GM21528 (cell line): Measurements from ENCODE around the gene ATP8B3.

Experiments
- ATAC-seq: cut with Tn5 transposase; IDR thresholded peaks from one replicate; pipeline ENCODE4 v1.9.1; 2021; ENCODE audit warnings: mild to moderate bottlenecking, moderate library complexity; ENCODE audit not compliant: unreplicated experiment, low FRiP score

Gene ATP8B3

DNA sequence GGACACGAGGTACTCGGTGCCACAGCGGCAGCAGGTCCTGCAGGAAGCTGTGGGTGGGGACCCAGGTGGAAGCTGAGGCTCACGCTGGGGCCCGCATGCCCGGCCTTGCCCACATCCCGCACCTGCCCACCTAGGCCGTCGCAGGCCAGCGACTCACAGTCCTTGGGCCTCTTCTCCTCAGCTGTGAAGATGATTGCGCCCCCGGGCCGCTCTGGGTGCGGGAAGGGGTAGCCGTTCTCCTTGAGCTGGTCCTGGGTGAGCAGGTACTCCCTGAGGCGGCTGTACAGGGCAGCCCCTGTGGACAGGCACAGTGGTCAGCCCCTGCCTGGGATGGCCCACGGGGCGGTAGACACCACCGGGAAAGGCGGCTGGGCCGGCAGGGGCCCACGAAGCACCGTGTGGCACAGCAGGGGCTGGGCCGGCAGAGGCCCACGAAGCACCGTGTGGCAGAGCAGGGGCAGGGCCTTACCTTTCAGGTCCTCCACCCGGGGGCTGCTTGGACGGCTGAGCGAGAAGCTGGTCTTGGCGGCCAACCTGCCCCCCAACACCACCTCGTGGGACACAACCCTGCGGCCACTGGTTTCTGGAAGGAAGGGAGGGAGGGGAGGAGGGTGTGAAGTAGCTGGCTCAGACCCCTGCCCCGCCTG lies 6.6 kb upstream of the ATP8B3 start:
- no peak for ATAC-seq

- no peak for ATAC-seq
Measured at GRCh38 chr19:1817553-1818179, 5.6 kb upstream of the ATP8B3 start.

DNA sequence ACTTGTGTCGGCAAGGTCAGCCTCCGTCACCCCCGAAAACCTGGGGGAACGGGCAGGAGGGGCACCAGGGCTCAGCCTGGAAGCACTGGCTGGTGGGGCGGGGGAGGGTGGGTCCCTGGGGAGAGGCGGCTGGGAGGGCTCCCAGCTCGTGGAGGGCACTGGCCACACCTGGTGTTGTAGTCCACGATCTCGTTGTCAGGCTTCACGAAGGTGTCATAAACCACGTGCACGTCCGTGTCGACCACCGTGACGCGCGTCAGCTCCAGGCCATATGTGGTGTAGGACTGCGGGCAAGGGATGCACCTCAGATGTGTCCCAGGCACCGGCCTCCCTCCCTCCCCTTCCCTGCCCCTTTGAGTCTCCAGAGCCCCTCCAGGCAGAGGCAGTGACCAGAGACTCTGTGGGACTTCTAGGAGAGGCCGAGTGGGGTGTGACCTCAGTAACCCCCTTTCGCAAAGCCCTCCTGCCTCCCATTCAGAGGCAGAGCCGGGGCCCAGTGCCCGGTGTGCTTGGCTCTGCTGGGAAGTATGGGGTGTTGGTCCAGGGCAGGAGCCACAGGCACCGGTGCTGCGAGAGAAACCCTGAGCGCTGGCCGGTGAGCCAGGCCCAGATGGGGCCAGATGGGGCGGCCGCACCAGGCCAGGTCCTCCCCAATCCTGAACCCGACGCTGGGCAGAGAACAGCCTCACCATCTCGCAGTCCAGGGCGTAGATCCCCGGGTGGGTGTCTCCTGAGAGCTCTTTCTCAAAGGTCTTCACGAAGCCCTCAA lies 4.6 kb upstream of the ATP8B3 start:
- no peak for ATAC-seq

- ATAC-seq = no peak
Measured at GRCh38 chr19:1815605-1816529, 3.8 kb upstream of the ATP8B3 start.

DNA sequence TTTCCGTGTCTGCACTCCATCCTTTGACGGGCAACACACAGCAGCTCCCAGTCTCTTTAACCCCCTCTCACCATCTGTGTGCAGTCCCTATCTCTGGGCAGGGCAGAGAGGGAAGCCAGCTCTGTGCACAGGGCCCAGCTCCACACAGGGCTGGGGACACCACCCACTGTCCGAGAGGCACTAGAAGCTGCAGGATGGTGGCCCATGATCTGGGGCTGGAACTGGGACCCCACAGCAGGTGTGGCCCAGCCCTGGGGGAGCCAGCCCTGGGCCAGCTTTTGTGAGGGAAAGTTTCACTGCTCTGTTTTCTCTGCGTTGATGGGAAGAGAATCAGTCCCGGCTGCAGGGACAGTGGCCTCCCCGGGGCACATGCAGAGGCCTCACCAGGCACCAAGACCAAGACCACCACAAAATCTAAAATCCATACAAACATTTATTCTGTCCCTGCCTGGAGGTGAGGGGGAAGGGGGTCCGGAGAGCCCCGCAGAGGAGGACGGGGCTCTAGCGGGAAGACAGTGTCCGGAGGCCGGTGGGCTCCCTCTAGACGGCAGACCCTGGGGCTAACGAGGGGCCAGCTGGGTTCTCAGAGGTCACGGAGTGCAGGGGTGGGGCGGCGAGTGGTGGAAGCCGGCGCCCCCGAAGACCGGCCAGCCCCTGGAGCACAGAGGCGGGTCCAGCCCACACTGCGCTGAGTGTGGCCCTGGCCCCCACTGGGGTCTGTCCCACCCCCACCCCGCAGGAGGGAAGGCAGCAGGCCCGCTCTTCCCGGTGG lies 2.9 kb upstream of the ATP8B3 start:
- no peak for ATAC-seq

GRCh38 chr19:1814391-1814790 lies 2.3 kb upstream of the ATP8B3 start:
- no peak for ATAC-seq

DNA sequence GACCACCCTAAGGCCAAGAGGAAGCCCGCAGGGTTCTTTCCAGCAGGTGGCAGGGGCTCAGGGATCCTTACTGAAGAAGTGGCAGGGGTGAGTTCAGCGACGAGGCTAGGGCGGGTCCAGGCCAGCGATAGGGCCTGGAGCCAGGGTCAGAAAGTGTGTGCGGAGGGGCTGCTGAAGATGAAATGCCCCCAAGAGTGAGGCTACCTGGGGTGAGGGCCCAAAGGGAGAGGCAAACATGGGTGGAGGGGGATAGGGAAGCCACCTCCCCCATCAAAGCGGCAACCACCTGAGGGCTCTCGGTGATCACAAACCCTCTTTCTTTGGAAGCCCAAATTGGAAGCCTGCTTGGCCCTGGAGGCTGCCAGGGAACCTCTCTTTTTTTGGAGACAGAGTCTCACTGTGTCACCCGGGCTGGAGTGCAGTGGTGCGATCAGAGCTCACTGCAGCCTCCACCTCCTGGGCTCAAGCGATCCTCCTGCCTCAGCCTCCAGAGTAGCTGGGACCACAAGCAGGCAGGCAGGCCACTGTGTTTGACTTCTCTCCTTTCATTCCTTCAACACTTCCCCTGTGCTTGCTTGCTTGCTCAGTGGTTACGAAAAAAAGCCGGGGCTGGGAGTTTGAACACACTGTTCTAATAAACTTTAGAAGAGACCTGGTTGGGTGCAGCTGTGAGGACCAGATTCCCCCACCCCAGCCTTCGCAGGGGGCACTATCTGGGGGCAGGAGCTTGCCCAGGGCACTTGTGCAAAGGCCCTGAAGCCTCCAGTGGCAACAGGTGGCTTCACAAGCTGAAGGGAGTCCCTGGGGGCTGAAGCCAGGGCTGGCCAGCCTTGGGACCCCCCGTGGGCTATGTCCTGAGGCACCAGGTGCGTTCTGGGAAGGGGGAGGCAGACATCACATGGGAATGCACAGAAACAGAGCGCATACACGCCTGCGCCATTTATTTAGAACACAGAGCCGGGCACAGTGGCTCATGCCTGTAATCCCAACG lies 1.4 kb upstream of the ATP8B3 start:
- ATAC-seq = no peak

DNA sequence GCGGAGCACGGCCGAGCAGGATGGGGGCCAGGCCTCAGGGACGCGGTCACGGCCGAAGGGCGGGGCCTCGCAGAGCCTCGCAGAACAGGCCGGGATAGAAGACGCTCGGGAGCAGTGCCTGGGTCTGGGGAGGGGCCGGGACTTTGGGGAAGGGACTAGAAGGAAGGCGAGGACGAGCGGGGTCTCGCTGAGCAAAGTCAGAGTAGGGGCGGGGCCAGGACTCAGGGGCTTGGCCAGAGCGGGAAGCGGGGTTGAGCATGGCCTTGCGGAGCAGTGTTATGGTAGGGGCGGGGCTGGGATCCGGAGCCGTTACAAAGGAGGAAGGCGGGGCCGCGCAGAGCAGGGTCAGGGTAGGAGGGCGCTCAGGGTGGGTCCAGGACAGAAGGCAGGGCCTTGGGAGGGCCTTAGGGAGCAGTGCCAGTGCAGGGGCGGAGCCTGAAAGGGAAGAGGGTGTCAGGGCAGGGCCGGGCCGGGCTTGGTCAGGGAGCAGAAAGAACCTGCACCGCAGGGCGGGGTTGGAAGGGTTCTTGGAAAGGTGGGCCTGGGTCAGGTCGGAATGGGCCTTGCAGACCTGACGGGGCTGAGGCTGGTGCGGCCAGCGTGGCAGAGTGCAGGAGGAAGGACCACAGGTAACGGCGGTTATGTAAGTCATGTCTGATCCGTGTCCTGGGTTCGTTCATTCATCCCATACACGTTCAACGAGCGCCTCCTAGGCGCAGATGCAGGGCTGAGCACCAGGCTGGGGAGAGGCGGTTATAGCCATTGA lies 533 bp upstream of the ATP8B3 start:
- peak; percentile 79 for ATAC-seq

DNA sequence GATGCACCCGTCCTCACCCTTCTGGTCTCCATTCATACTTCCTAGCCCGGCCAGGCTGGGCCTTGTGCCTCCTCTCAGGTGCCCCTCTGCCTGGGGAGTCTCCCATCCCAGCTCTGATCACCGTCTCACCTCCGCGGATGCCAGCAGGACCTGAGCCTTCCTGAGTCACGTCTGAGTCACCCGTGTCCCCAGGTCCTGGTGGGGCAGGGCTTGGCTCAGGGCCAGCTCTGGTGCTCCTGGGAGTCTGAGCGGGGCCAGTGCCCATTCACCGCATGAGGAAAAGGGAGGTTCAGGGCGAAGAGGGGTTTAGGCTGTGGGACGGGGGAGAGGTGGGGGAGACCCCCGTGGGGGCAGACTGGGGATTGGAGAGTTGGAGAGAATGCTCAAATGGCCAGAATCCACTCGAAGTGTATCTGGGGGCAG lies 593 bp downstream of the ATP8B3 start:
- no peak for ATAC-seq

DNA sequence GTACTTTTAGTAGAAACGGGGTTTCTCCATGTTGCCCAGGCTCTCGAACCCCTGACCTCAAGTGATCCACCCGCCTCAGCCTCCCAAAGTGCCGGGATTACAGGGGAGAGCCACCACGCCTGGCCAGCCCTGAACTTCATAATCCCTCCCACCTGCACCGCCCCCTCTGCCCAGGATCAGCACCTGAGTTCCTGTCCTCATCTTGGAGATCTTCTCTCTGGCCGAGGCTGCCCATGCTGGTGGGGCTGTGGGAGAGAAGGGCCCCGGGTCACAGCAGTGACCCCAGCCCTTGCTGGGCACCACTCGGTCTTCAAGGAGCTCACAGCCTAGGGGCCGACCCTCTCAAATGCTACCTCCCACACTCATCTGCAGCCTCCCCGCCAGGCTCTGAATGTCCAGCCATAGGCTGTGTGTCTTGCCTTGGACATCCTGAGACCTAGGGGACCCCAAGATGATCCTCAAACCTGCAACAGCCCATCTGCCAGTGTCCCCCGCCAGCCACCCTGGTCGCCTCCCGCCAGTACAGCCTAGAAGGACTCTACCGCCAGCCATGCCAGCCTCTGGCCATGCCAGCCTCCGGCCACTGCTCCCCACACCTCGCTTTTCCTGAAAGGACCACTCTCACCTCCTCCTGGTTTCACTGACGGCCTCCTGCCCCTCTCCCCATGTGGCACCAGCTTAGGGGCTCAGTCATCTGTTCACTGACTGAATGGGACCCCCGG lies 1.5 kb downstream of the ATP8B3 start:
- ATAC-seq = no peak

- ATAC-seq = no peak
Measured at GRCh38 chr19:1809678-1810077, 2.4 kb downstream of the ATP8B3 start.

DNA sequence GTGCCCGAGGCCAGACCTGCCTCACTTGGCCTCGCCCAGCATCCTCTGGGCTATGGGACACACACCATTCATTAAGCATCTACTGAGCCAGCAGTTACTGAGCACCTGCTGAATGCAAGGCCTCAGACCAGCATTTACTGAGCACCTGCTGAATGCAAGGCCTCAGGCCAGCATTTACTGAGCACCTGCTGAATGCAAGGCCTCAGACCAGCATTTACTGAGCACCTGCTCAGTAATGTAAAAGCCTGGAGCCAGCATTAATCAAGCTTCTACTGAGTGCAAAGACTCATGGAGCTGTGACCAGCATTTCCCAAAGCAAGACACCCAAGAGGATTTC lies 3.7 kb downstream of the ATP8B3 start:
- no peak for ATAC-seq

GRCh38 chr19:1807695-1808394 lies 4.2 kb downstream of the ATP8B3 start:
- ATAC-seq = no peak

DNA sequence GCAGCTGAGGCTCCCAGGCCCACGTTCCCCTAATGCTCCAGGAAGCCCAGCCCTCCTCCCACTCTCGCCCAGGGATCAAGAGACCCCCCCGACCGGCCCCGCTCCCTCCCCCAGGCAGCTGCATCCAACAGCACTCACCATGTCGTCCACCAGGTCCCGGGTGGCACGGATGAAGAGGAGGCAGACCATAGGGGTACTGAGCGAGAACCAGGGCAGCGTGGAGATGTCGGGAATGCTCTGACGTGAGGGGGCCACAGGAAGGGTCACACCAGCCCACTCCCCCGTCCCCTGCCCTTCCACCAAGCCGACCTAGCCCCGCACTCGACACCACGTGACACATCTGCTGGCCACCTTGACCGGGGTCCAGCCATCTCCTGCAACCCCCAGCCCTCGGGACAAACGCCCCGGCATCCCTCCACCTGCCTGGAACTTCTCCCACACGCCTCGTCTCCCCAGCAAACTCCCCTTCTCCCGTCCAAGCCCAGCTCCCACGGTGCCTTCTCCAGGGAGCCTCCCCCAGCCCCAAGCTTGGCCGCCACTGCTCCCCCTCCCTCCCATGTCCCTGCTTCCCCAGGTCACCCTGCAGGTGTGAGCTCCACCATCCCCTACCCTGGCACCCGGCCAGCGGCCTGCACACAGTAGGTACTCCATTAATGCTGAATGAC lies 4.9 kb downstream of the ATP8B3 start:
- ATAC-seq = no peak

- no peak for ATAC-seq
Measured at GRCh38 chr19:1806184-1807029, 5.7 kb downstream of the ATP8B3 start.
